ENCODE results near the gene TXNDC2. TPM values are rescaled to one million over a fixed set of nuclear protein-coding genes. Genes with fewer than 3 reads are reported as not detected.

Gene TXNDC2
- total RNA-seq, 1 donor from 2014 or later, result 0.55 TPM

DNA sequence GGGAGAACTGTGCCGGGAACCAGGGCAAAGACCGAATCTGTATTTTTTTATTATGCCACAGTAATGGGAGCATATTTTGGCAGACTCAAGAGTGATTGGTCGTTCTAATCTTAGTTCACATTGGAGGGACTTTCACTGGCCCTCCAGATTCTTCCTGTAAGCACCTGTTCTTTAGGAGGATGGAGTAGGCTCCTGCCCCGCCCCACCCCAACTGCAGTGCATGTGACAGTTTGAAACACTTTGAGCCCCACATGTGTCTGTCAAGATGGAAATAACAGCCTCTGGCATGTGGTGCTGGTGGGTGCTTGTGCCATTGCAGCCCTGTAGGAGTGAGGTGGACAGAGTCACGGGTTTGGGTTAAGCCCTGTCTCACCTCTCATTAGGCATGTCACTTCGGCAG lies 43.3 kb upstream of the TXNDC2 start:
- ATAC-seq, result no peak
- no peaks in the 10 kb centered on the region for H3K9me3 ChIP-seq
- H3K36me3 ChIP-seq, result no peaks in the 10 kb centered on the region
- no peak for DNase-seq
- no peak overlapping the region for H3K27ac ChIP-seq
- H3K27me3 ChIP-seq, result no peaks in the 10 kb centered on the region
- H3K4me3 ChIP-seq, result no peak overlapping the region
- H3K4me1 ChIP-seq, result peaks cover 22% of the 10 kb centered on the region
- intact Hi-C loops (cut with DNase I), result no loop called here
- TF ChIP-seq, protein P1, sequence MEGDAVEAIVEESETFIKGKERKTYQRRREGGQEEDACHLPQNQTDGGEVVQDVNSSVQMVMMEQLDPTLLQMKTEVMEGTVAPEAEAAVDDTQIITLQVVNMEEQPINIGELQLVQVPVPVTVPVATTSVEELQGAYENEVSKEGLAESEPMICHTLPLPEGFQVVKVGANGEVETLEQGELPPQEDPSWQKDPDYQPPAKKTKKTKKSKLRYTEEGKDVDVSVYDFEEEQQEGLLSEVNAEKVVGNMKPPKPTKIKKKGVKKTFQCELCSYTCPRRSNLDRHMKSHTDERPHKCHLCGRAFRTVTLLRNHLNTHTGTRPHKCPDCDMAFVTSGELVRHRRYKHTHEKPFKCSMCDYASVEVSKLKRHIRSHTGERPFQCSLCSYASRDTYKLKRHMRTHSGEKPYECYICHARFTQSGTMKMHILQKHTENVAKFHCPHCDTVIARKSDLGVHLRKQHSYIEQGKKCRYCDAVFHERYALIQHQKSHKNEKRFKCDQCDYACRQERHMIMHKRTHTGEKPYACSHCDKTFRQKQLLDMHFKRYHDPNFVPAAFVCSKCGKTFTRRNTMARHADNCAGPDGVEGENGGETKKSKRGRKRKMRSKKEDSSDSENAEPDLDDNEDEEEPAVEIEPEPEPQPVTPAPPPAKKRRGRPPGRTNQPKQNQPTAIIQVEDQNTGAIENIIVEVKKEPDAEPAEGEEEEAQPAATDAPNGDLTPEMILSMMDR (IDR thresholded peaks at IDR 0.05), result no peak

DNA sequence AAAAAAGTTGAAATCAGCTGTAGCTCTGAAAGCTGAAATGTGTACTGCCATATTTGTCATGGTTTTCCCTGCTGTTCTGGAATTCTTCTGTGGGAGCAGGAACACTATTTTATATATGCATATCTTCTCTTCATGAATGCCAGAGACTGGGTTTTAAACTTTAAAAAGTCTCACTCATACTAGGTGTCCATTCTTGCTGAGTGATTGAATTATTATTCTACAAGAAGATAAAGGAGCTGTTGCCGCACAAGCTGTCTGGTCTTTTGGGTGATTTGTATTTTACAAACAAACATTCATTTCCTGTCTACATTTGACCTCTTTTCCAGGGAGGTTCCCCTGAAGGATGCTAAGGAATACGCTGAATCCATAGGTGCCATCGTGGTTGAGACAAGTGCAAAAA lies 40.5 kb upstream of the TXNDC2 start:
- Histone ChIP-seq H3K4me1 (peaks cover 22% of the 10 kb centered on the region), H3K27me3 (no peaks in the 10 kb centered on the region), H3K27ac (no peak overlapping the region), H3K4me3 (no peak overlapping the region), H3K9me3 (no peaks in the 10 kb centered on the region), H3K36me3 (no peaks in the 10 kb centered on the region)
- TF ChIP-seq, protein P1 (IDR thresholded peaks at IDR 0.05), result no peak
- intact Hi-C loops (cut with DNase I), result no loop called here
- ATAC-seq, result no peak
- no peak for DNase-seq

DNA sequence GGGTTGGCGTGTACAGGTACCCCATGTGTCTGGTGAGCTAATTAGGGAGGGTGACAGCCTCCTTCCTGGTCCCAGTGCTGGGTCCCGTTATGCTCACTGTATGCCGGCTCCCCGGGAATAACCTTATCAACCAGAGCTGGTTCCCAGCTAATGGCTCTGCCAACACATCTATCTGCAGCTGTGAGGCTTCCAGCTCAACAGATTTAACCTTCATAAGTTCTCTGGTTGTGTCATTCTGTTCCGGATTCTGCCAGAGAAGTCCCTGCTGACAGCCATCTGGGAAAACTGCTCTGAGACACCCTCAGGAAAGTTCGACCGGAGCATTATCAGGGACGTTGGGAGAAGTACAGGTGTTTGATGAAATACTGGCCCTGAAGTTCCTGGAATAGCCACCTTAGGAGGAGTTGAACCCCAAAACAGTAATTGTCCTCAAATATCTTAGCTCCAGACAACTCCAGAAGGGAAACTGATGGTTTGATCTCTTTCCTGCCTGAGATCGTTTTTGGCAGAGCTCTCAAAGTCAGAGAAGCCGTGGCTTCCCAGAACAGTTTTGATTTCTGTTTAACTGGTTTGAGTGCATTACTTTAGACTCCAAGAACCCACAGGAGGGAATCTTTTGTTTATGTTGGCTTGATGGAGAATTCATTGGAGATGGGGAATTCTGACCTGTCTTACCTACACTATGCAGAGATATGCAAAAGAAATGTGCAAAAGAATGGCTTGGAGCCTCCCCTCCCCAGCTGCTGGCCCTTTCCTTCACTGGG lies 39.4 kb upstream of the TXNDC2 start:
- no peak overlapping the region for H3K4me3 ChIP-seq
- no peak for DNase-seq

DNA sequence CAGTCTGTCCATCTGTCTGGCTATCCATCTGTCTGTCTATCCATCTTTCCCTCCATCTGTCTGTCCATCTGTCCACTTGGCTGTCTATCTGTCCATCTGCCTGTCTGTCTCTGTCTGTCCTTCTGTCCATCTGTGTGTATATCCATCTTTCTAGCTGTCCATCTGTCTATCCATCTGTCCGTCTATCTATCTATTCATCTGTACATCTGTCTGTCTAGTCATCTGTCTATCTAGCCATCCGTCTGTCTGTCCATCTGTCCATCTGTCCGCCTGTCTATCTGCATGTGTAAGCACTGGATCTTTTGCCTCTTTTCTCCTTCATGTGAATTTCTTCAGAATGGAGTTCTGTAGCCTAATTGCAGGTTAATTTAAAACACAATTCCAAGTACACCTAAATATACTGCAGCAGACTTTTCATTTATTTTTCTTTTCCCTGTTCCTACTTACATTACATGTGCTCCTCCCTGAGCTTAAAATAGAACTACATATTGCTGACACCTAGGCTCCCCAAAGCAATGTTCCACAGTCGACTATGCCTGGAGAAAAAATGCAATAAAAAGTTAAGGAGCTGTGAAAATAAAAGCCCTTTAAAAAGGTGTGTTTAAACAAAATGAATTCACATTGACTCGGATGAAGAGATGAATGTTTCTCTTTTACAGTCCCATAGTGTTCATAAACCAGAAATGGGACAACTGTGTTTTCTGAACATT lies 37.4 kb upstream of the TXNDC2 start:
- peaks cover 34% of the 10 kb centered on the region for H3K4me1 ChIP-seq
- intact Hi-C loops (cut with DNase I), result no loop called here
- TF ChIP-seq, protein P1 (IDR thresholded peaks at IDR 0.05), result no peak
- H3K9me3 ChIP-seq, result no peaks in the 10 kb centered on the region
- no peak overlapping the region for H3K4me3 ChIP-seq
- H3K27ac ChIP-seq, result no peak overlapping the region
- no peak for DNase-seq
- no peaks in the 10 kb centered on the region for H3K27me3 ChIP-seq
- no peak for ATAC-seq
- H3K36me3 ChIP-seq, result no peaks in the 10 kb centered on the region

More for the DNA sequence above, 39.4 kb upstream of the TXNDC2 start:
- H3K27ac ChIP-seq, result peak overlapping the region; percentile 53
- intact Hi-C loops (cut with DNase I), result no loop called here
- H3K4me1 ChIP-seq, result peaks cover 31% of the 10 kb centered on the region
- no peak for ATAC-seq
- H3K36me3 ChIP-seq, result no peaks in the 10 kb centered on the region
- no peaks in the 10 kb centered on the region for H3K27me3 ChIP-seq
- H3K9me3 ChIP-seq, result no peaks in the 10 kb centered on the region
- TF ChIP-seq, protein P1 (IDR thresholded peaks at IDR 0.05), result no peak

DNA sequence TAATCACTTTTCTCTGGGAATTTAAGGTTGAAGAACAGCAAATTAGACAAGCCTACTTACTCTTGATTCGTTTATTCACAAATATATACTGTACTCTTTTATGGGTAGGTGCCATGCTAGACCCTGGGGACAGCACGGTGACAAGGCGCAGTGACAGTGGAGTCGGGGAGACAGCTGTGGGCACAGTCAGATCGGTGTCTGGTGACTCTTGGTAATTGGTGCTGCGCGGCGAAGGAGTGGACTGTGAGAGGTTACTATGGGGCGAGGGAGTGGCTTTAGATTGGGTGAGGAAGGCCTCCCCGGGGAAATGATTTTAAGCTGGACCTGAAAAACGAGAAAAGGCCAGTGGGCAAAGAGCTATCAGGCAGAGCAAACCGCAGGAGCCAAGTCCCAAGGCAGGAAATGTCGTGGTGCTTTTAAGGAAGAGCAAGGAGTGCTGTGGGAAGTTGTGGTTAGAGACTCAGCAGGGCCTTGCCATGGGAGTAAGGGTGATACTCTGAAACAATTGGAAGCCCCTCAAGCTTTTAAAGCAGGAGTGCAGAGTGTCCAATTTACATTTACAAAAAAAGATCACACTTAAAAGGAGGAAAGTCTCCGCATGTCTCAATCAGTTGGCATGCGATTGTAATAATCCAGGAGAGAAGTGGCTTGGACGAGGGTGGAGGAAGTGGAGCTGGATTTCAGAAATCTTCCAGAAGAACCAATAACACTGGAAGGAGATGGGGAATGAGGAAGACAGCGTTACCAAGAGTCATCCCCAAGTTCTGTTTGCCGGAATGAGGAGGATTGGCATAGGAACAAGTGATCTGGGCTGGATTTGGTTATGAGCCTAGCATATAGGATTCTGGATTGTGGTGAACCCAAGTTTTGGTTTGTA lies 36.1 kb upstream of the TXNDC2 start:
- intact Hi-C loops (cut with DNase I), result no loop called here
- TF ChIP-seq, protein P1 (IDR thresholded peaks at IDR 0.05), result no peak
- Histone ChIP-seq H3K9me3 (no peaks in the 10 kb centered on the region), H3K4me1 (peaks cover 40% of the 10 kb centered on the region), H3K36me3 (no peaks in the 10 kb centered on the region), H3K4me3 (no peak overlapping the region), H3K27ac (peak overlapping the region; percentile 70), H3K27me3 (no peaks in the 10 kb centered on the region)
- peak; percentile 85 for DNase-seq
- ATAC-seq, result peak; percentile 94
